A549 treated with DMSO at 1 μM for 4 hours (cell line): ENCODE measurements around the gene CYB5R2. TPM values are rescaled to one million over a fixed set of nuclear protein-coding genes. Genes with fewer than 3 reads are reported as not detected.

Experiments used
- total RNA-seq: library from RNA; stranded (reverse); fragments of 200-300 nt; extraction: Qiagen RNA extraction; gene quantifications from 5 replicates; pipeline ENCODE4 v1.2.3, GENCODE V29; 2022; ENCODE audit warnings: low read depth

CYB5R2 gene
- 4.4 to 5.1 TPM (median 4.6 TPM) in 5 replicates for total RNA-seq

GRCh38 chr11:7672960-7673723, at the start of gene CYB5R2:
Gene CYB5R2 (minus strand): TSS chr11:7673500. CDS start chr11:7672825, 675 bp downstream.

GRCh38 chr11:7706377-7706776, 33.1 kb upstream of the CYB5R2 start, which contains the start of gene OVCH2:
Gene OVCH2 (minus strand): TSS chr11:7706477. CDS start chr11:7706394, 83 bp downstream.

Other genes with a start within 250 kb of the CYB5R2 start
- not detected in 5 replicates for gene OLFML1, start 188.0 kb downstream of the CYB5R2 start, total RNA-seq
- 9.9 to 14.1 TPM (median 13.7 TPM) in 5 replicates for gene PPFIBP2, start 159.5 kb downstream of the CYB5R2 start, total RNA-seq
- not detected in 5 replicates for gene OVCH2, start 33.0 kb upstream of the CYB5R2 start, total RNA-seq
- gene OR5P2, start 123.4 kb upstream of the CYB5R2 start, total RNA-seq, result not detected in 5 replicates
- gene OR5P3, start 157.3 kb upstream of the CYB5R2 start, total RNA-seq, result not detected in 5 replicates